ENCODE data around the gene KIAA1671. TPM values are rescaled to one million over a fixed set of nuclear protein-coding genes. Genes with fewer than 3 reads are reported as not detected.

Gene KIAA1671
- polyA plus RNA-seq, 1 donor, result 34.8 TPM

GRCh38 chr22:25092119-25092518 lies 139.6 kb downstream of the KIAA1671 start:
- no peak for DNase-seq (ENCODE audit: low read depth)

- DNase-seq (ENCODE audit: low read depth), result no peak
Observed at GRCh38 chr22:25094579-25094978, 142.1 kb downstream of the KIAA1671 start.

DNA sequence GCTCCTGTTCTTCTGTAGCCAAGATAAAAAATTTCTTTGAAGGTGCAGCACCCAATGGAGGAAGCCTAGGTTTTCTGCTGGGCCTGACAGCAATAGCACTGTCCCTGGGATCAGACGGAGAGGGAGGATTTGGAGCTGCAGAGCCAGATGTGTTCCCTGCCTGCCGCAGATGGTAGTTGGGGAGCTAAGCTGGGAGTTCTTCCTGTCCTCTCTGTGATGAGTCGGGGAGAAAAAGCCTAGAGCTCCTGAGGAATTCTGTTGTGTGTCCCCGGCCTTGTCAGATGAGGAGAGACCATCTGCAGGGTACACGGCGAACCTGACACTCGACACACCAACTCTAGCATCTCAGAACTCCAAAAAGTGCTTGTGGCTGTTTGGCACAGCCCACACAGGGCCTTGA lies 143.4 kb downstream of the KIAA1671 start:
- DNase-seq (ENCODE audit: low read depth), result no peak

GRCh38 chr22:25096638-25097405 lies 144.3 kb downstream of the KIAA1671 start:
- no peak for DNase-seq (ENCODE audit: low read depth)

GRCh38 chr22:25098445-25099081 lies 146.0 kb downstream of the KIAA1671 start:
- no peak for DNase-seq (ENCODE audit: low read depth)

DNA sequence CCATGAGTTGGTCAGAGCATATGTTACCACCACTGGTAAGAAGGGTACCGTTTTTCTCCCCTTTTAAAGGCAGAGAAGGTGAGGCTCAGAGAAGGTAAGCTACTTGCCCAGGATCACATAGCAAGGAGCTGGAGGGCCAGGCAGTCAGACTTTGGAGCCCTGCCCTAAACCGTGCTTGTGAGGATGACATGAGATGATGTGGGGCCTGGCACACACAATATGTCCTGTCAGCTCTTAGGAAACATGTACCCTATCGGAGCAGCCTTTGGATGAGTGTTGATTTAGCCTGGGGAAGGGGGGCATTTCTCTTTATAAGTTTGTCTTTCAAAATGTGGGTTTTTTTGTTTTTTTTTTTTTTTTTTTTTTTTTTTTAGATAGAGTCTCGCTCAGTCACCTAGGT lies 146.7 kb downstream of the KIAA1671 start:
- no peak for DNase-seq (ENCODE audit: low read depth)

- DNase-seq (ENCODE audit: low read depth), result no peak
Observed at GRCh38 chr22:25100402-25100801, 147.9 kb downstream of the KIAA1671 start.

GRCh38 chr22:25100948-25101347 lies 148.4 kb downstream of the KIAA1671 start:
- DNase-seq (ENCODE audit: low read depth), result no peak

- DNase-seq (ENCODE audit: low read depth), result no peak
Observed at GRCh38 chr22:25101501-25101900, 149.0 kb downstream of the KIAA1671 start.

GRCh38 chr22:25101986-25102385 lies 149.5 kb downstream of the KIAA1671 start:
- DNase-seq (ENCODE audit: low read depth), result no peak

- no peak for DNase-seq (ENCODE audit: low read depth)
Observed at GRCh38 chr22:25102722-25103121, 150.2 kb downstream of the KIAA1671 start.

DNA sequence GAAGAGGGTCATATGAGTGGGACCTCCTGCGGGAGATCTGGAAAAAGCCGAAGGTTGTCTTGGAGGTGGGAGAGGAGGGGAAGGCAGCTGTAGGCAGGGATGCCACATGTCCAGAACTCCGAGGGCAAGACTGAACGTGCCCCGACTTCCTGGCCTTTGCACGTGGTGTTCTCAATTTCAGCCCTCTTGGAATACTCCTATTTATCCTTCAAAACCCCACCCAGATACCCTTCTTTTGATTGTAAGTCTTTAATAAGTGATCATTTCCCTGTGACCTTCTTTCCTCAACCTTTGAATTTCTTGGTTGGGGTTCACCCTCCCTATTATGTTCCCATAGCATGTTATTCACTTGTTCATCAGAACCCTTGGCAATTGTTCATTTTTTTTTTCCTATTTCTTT lies 151.9 kb downstream of the KIAA1671 start:
- no peak for DNase-seq (ENCODE audit: low read depth)

- DNase-seq (ENCODE audit: low read depth), result no peak
Observed at GRCh38 chr22:25105817-25106650, 153.5 kb downstream of the KIAA1671 start.

DNA sequence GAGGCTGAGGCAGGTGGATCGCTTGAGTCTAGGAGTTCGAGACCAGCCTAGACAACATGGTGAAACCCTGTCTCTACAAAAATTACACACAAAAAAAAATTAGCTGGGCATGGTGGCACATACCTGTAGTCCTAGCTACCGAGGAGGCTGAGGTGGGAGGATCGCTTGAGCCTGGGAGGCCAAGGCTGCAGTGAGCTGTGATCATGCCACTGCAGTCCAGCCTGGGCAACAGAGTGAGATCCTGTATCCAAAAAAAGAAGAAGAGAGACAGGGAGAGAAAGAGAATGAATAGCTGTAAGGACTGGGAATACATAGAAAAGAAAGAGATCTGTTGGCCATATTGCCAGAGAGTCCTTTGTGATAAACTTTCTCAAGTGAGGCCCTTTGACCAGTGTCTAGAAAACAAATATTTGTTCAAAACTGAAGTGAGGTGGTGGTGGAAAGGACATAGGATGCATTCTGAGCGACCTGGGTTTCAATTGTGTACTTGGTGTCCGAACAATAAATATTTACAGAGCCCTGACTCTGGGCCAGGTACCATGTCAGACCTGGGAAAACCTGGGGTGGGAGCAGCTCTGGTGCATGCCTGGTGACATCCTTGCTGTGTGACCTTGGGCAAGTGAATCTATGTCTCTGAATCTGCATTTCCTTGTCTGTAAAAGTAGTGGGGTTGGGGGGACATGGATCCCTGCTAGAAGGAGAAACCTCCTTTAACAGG lies 157.5 kb downstream of the KIAA1671 start:
- DNase-seq (ENCODE audit: low read depth), result no peak

DNA sequence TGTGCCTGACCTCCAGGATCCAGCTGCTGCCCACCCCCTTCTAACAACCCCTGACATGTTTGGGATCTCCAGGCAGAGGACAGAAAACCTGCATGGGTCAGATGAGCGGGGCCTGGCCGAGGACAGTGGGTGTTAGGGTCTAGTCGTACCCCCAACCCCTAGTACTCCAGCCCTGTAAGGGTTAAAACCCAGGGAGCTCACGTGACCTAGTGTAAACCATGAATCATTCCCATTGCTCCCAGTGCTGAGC lies 158.0 kb downstream of the KIAA1671 start:
- DNase-seq (ENCODE audit: low read depth), result no peak

- DNase-seq (ENCODE audit: low read depth), result peak; percentile 26
Observed at GRCh38 chr22:25110846-25111578, 158.5 kb downstream of the KIAA1671 start.

DNA sequence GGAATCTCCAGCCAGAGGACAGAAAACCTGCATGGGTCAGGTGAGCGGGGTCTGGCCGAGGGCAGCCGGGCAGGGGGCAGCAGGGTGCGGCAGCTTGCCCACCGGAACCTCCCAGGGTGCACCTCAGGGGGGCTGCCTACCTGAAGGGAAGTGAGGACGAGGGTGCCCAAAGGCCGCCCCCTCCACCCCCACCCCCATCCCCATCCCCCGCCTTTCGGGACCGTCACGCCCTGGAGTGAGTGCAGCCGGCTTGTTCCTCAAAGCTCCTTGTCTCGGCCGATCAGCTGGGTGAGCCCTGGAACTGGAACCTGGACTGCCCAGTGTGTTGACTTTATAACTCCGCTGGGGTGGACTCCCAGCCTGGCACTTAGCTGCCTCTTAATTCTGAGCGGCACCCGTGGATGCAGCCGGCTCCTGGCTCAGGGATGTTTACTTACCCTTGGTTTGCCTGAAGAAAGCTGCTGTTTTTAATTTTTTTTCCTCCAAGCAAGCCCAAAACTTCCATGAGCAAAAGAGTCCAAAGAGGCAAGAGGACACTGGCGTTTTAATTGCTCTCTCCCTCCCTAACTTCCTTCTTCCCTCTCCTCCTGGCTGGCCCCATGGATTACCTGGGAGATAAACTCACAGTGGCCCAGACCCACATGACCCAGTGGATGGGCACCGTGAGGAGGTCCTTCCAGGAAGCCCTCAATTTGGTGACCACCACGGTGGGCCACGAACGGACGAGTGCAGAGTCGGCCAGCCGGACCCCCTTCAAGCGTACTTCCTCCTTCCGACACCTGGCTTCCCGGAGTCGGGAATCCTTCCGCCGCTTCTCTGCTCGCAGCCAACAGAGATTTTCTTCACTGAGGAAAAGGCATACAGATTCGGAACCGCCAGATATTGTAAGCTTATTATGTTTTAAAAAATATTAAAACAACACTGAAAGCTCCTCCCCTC lies 159.3 kb downstream of the KIAA1671 start:
- DNase-seq (ENCODE audit: low read depth), result no peak

- no peak for DNase-seq (ENCODE audit: low read depth)
Observed at GRCh38 chr22:25112538-25113253, 160.2 kb downstream of the KIAA1671 start.

- no peak for DNase-seq (ENCODE audit: low read depth)
Observed at GRCh38 chr22:25113316-25113721, 160.8 kb downstream of the KIAA1671 start.
